Measurements from ENCODE around the gene CKMT2.

DNA sequence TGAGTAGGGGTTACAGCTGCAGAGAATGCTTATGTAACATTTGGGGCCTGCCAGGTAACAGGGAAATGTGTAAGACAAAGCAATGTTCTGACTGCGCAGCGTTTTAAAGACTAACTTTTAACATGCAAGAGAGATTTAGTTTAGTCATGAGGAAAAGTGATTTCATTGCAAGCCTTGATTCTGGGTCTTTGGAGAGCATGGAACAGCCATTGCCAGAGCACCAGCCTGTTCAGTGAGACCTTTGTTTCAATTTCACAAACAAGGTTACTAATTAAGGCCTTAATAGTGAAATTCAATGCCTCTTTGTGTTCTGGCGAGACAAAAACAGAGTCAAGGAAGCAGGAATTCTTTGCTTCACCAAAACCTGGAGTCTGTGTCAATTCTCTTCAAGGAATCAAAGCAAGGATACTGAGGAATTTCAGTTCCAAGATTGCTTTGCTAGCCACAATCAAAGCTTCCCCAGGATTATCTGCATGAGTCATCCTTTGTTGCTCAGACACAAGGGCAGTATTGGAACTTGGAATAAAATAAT lies 14.4 kb downstream of the CKMT2 start:
- TF ChIP-seq, protein P1, sequence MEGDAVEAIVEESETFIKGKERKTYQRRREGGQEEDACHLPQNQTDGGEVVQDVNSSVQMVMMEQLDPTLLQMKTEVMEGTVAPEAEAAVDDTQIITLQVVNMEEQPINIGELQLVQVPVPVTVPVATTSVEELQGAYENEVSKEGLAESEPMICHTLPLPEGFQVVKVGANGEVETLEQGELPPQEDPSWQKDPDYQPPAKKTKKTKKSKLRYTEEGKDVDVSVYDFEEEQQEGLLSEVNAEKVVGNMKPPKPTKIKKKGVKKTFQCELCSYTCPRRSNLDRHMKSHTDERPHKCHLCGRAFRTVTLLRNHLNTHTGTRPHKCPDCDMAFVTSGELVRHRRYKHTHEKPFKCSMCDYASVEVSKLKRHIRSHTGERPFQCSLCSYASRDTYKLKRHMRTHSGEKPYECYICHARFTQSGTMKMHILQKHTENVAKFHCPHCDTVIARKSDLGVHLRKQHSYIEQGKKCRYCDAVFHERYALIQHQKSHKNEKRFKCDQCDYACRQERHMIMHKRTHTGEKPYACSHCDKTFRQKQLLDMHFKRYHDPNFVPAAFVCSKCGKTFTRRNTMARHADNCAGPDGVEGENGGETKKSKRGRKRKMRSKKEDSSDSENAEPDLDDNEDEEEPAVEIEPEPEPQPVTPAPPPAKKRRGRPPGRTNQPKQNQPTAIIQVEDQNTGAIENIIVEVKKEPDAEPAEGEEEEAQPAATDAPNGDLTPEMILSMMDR (conservative IDR thresholded peaks at IDR 0.05 in 1 of 2, IDR thresholded peaks at IDR 0.05 in 1 of 2; ENCODE audit: low read depth in 1 of 2, low read length in 2 of 2) = no peak
- no peak for TF ChIP-seq EZH2 (IDR thresholded peaks at IDR 0.05; ENCODE audit: low read length, missing control alignments)

All from fibroblast of lung (primary cell).